DOHH2 (cell line): ENCODE data around the gene DYNC2LI1.

Experiments
- H3F3A ChIP-seq: fragments of 200-600 bp; sonication (generic), shearing (Covaris generic); 2 replicates; pipeline ENCODE4 v1.6.0; 2016; ENCODE audit warnings: antibody characterized with exemption, mild to moderate bottlenecking; ENCODE audit not compliant: control insufficient read depth, insufficient read depth
- H3K27ac ChIP-seq: fragments of 200-600 bp; sonication (generic); 2 replicates; pipeline ENCODE4 v1.5.1; 2014; ENCODE audit warnings: low read depth, mild to moderate bottlenecking, low read length, moderate library complexity
- H3K27me3 ChIP-seq: fragments of 200-600 bp; sonication (generic); 2 replicates; pipeline ENCODE4 v1.6.1; 2014; ENCODE audit warnings: mild to moderate bottlenecking, low read length, mixed read lengths; ENCODE audit not compliant: control insufficient read depth
- H3K36me3 ChIP-seq: fragments of 200-600 bp; sonication (generic); 2 replicates; pipeline ENCODE4 v1.6.1; 2014; ENCODE audit warnings: mild to moderate bottlenecking, low read length, moderate library complexity, mixed read lengths; ENCODE audit not compliant: control insufficient read depth
- H3K4me1 ChIP-seq: fragments of 200-600 bp; sonication (generic); 2 replicates; pipeline ENCODE4 v1.6.1; 2014; ENCODE audit warnings: mild to moderate bottlenecking, low read length, mixed read lengths; ENCODE audit not compliant: control insufficient read depth
- H3K4me2 ChIP-seq: fragments of 200-600 bp; sonication (generic); 2 replicates; pipeline ENCODE4 v1.6.0; 2014; ENCODE audit warnings: mild to moderate bottlenecking, low read length, moderate library complexity
- H3K4me3 ChIP-seq: fragments of 200-600 bp; sonication (generic); 2 replicates; pipeline ENCODE4 v1.5.1; 2014; ENCODE audit warnings: mild to moderate bottlenecking, low read length, mixed read lengths
- H3K79me2 ChIP-seq: fragments of 200-600 bp; sonication (generic); 2 replicates; pipeline ENCODE4 v1.6.1; 2014; ENCODE audit warnings: mild to moderate bottlenecking, low read length, mixed read lengths; ENCODE audit not compliant: control insufficient read depth
- H3K9me2 ChIP-seq: fragments of 200-600 bp; sonication (generic); replicated peaks from 2 replicates; pipeline ENCODE4 v1.6.1; 2014; ENCODE audit warnings: mild to moderate bottlenecking, low read length, mixed read lengths; ENCODE audit not compliant: control insufficient read depth
- H3K9me3 ChIP-seq: fragments of 200-600 bp; sonication (generic); 2 replicates; pipeline ENCODE4 v1.6.1; 2014; ENCODE audit warnings: antibody characterized with exemption, low read length, mixed read lengths; ENCODE audit not compliant: control insufficient read depth, insufficient read depth
- H4K20me1 ChIP-seq: fragments of 200-600 bp; sonication (generic); 2 replicates; pipeline ENCODE4 v1.6.0; 2014; ENCODE audit warnings: low read depth, mild to moderate bottlenecking, antibody characterized with exemption, low read length, moderate library complexity; ENCODE audit not compliant: control insufficient read depth, insufficient read depth
- EZH2phosphoT487 ChIP-seq: fragments of 200-600 bp; sonication (generic); IDR thresholded peaks from 2 replicates; pipeline ENCODE4 v1.6.1; 2017; ENCODE audit warnings: borderline replicate concordance, mild to moderate bottlenecking, antibody characterized with exemption, low read length, moderate library complexity, mixed read lengths
- TF ChIP-seq, protein P1 (sequence below): fragments of 200-600 bp; sonication (generic); IDR thresholded peaks from one replicate; pipeline ENCODE4 v1.5.1; 2014; ENCODE audit warnings: antibody characterized with exemption, mild to moderate bottlenecking, low read depth, low read length; ENCODE audit not compliant: poor library complexity, severe bottlenecking

Gene DYNC2LI1

DNA sequence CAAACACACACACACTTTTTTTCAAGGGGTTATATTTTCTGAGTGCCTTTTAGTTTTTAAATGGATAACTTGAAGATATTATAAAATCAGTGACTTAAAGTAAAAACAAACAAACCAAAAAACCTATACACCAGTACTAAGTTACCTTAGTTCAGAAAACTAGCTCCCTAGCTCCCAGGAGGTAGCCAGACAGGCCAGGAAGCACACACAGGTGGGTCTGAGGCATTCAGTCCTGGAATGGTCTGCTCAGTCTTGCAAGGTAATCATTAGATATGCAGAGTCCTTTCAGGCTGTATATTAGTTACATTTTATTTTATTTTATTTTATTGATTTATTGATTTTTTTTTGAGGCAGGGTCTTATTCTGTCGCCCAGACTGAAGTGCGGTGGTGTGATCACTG, 10.7 kb upstream of the DYNC2LI1 start:
- Histone ChIP-seq H4K20me1 (no peaks in the 10 kb centered on the region), H3K4me3 (no peak overlapping the region), H3K27ac (no peak overlapping the region), H3K27me3 (0 out of 2 replicates have a peak, but pooled peaks cover 4% of the 10 kb centered on the region), H3K9me3 (no peaks in the 10 kb centered on the region), H3K36me3 (no peaks in the 10 kb centered on the region), H3K9me2 (no peaks in the 10 kb centered on the region), H3K79me2 (no peaks in the 10 kb centered on the region), H3K4me1 (no peaks in the 10 kb centered on the region), H3K4me2 (no peak overlapping the region), H3F3A (no peaks in the 10 kb centered on the region)
- no peak for TF ChIP-seq EZH2phosphoT487
- TF ChIP-seq, protein P1, sequence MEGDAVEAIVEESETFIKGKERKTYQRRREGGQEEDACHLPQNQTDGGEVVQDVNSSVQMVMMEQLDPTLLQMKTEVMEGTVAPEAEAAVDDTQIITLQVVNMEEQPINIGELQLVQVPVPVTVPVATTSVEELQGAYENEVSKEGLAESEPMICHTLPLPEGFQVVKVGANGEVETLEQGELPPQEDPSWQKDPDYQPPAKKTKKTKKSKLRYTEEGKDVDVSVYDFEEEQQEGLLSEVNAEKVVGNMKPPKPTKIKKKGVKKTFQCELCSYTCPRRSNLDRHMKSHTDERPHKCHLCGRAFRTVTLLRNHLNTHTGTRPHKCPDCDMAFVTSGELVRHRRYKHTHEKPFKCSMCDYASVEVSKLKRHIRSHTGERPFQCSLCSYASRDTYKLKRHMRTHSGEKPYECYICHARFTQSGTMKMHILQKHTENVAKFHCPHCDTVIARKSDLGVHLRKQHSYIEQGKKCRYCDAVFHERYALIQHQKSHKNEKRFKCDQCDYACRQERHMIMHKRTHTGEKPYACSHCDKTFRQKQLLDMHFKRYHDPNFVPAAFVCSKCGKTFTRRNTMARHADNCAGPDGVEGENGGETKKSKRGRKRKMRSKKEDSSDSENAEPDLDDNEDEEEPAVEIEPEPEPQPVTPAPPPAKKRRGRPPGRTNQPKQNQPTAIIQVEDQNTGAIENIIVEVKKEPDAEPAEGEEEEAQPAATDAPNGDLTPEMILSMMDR = no peak

DNA sequence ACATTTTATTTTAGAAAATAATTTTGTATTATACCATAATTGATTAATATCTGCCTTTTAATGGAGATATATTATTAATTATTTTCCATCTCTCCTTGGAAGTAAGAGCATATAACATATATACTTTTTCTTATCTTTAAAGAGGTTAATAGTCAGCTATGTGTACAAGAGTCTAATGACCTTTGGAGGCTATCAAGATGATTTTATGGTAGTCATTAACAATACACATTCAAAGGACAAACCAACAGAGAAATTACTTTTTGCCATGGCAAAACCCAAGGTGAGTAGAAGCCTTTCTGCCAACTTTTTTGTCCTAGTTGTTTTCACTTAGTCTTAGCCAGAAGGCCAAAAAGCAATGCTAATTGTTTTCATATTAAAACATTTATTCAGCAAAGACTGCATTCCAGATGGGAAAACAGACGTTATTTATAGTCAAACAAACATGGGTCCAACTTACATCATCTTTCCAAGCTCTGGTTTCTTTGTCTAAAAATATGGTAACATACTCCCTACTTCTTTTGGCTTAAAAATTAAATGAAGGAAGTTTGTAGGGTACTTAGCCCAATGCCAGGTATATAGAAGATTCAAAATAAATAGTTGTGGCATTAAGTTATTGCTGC, 9.6 kb upstream of the DYNC2LI1 start:
- H3K4me1 ChIP-seq = no peaks in the 10 kb centered on the region

DNA sequence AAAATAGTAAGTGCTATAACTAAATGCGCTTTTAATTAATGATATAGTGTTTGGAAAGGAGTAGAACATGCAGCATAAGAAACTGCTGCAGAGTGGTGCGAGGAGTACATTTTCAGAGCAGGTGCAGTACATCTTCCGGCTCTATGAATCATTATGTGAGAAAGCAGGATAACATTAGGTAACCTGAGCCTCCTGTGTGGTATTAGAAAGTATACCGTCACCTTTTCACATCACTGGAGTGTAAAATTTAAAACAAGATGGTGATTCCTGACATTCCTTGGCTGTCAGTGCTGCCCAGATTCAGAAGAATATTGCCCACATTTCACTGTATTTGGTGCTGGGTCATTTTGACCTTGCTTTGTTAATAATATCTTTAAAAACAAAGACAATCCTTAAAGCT, 7.8 kb upstream of the DYNC2LI1 start:
- TF ChIP-seq, protein P1 = no peak
- TF ChIP-seq EZH2phosphoT487 = no peak
- Histone ChIP-seq H3F3A (no peaks in the 10 kb centered on the region), H3K27me3 (0 out of 2 replicates have a peak, but pooled peaks cover 4% of the 10 kb centered on the region), H3K9me2 (no peaks in the 10 kb centered on the region), H3K4me1 (no peaks in the 10 kb centered on the region), H3K9me3 (no peaks in the 10 kb centered on the region), H4K20me1 (no peaks in the 10 kb centered on the region), H3K4me2 (no peak overlapping the region), H3K36me3 (no peaks in the 10 kb centered on the region), H3K27ac (no peak overlapping the region), H3K79me2 (no peaks in the 10 kb centered on the region), H3K4me3 (no peak overlapping the region)

More for the DNA sequence above, 9.6 kb upstream of the DYNC2LI1 start:
- H4K20me1 ChIP-seq = no peaks in the 10 kb centered on the region
- no peak overlapping the region for H3K27ac ChIP-seq
- H3K27me3 ChIP-seq = 0 out of 2 replicates have a peak, but pooled peaks cover 4% of the 10 kb centered on the region
- no peaks in the 10 kb centered on the region for H3F3A ChIP-seq
- no peaks in the 10 kb centered on the region for H3K9me2 ChIP-seq
- no peaks in the 10 kb centered on the region for H3K9me3 ChIP-seq
- no peaks in the 10 kb centered on the region for H3K79me2 ChIP-seq
- TF ChIP-seq, protein P1 = no peak
- TF ChIP-seq EZH2phosphoT487 = no peak
- no peak overlapping the region for H3K4me3 ChIP-seq
- H3K36me3 ChIP-seq = no peaks in the 10 kb centered on the region
- H3K4me2 ChIP-seq = no peak overlapping the region
